Spleen (tissue), 11 donors: ENCODE measurements around the gene SORL1. TPM values are rescaled to one million over a fixed set of nuclear protein-coding genes. Genes with fewer than 3 reads are reported as not detected.

Experiments used
- DNase-seq: peaks from one replicate; pipeline ENCODE4 v3.0.0-alpha.2; 2020
- H3K27ac ChIP-seq, 8 donors: fragments of 200-600 bp; sonication (generic) in 7 of 8; 1 replicate in 4 of 8; 2 replicates in 4 of 8; pipeline versions ENCODE4 v1.5.0 to v1.8.0; 2016 to 2021; ENCODE audit warnings: inconsistent platforms in 4 of 8, mild to moderate bottlenecking in 4 of 8, moderate library complexity in 1 of 8
- H3K27me3 ChIP-seq, 7 donors: fragments of 200-600 bp; sonication (generic) in 6 of 7; replicated peaks in 1 of 7; 1 replicate in 4 of 7; 2 replicates in 3 of 7; pipeline versions ENCODE4 v1.5.0 to v1.8.0; 2016 to 2021; ENCODE audit warnings: inconsistent platforms in 3 of 7, mild to moderate bottlenecking in 1 of 7
- H3K36me3 ChIP-seq, 6 donors: fragments of 200-600 bp; sonication (generic) in 5 of 6; 1 replicate in 4 of 6; 2 replicates in 2 of 6; pipeline versions ENCODE4 v1.5.0 to v1.8.0; 2016 to 2021; ENCODE audit warnings: inconsistent platforms in 2 of 6
- H3K4me1 ChIP-seq, 6 donors: fragments of 200-600 bp; sonication (generic) in 5 of 6; 1 replicate in 3 of 6; 2 replicates in 3 of 6; pipeline versions ENCODE4 v1.5.0 to v1.8.0; 2016 to 2021; ENCODE audit warnings: inconsistent platforms in 3 of 6
- H3K4me3 ChIP-seq, 8 donors: fragments of 200-600 bp; sonication (generic) in 7 of 8; 1 replicate in 4 of 8; 2 replicates in 4 of 8; pipeline versions ENCODE4 v1.5.0 to v1.8.0; 2016 to 2021; ENCODE audit warnings: inconsistent platforms in 4 of 8, mild to moderate bottlenecking in 4 of 8, moderate library complexity in 2 of 8
- H3K9me3 ChIP-seq, 8 donors: fragments of 200-600 bp; sonication (generic) in 7 of 8; 1 replicate in 4 of 8; 2 replicates in 4 of 8; pipeline versions ENCODE4 v1.5.0 to v1.8.0; 2016 to 2021; ENCODE audit warnings: inconsistent platforms in 4 of 8
- POLR2A ChIP-seq, 3 donors: fragments of 450-650 bp; IDR thresholded peaks; one replicate each; pipeline ENCODE4 v1.5.1; 2017; ENCODE audit warnings: antibody characterized with exemption in 3 of 3, mild to moderate bottlenecking in 1 of 3
- POLR2AphosphoS5 ChIP-seq, 3 donors: sonication (generic); formaldehyde crosslinking; IDR thresholded peaks; one replicate each; pipeline ENCODE4 v1.5.1; 2017; ENCODE audit warnings: antibody characterized with exemption in 3 of 3
- WGBS, 5 donors: extraction: QIAGEN DNeasy Blood & Tissue Kit in 3 of 5; methylation state at CpG; one replicate each; pipeline versions ENCODE4 v1.1.5 to v1.1.7; 2013 to 2018; 5-methylcytosine and 5-hydroxymethylcytosine counted together
- intact Hi-C: fragments of 100-400 bp; cut with DNase I; formaldehyde crosslinking; loops from one replicate; pipeline ENCODE4 v1.15.0; 2023; ENCODE audit warnings: low total_unique reads
- polyA plus RNA-seq, 3 donors: library from polyadenylated mRNA; stranded (reverse); fragments of 200-250 nt; gene quantifications; one replicate each; pipeline ENCODE4 v1.2.1, GENCODE V29; 2013
- total RNA-seq, 7 donors: library from RNA; depleted of rRNA in 3 of 7; stranded (reverse); fragments of >200 nt in 3 of 7; fragmentation: NEBNext Ultra II Directional in 4 of 7; extraction: Animal tissue kit (Norgen Biotek cat#: 25700) in 4 of 7; gene quantifications; one replicate each; pipeline versions ENCODE4 v1.1.0 to v1.2.1, GENCODE V29; 2016 to 2021
- TF ChIP-seq, protein P1 (sequence below), 11 experiments: fragments of 200-600 bp in 7 of 11; fragments of 450-650 bp in 4 of 11; sonication (generic) in 4 of 11; IDR thresholded peaks in 8 of 11; conservative IDR thresholded peaks in 3 of 11; 1 replicate in 7 of 11; 2 replicates in 4 of 11; pipeline versions ENCODE4 v1.4.0 to v1.8.0; 2016 to 2021; ENCODE audit warnings: antibody characterized with exemption in 11 of 11, inconsistent platforms in 4 of 11, mild to moderate bottlenecking in 1 of 11
- donor health status: healthy with polysubstance abuse.
- donor health status: DM: no; HTN: no; CAD: no; lungs with moderate emphysema.
- donor health status: DM: no; HTN: no; CAD: no.
- donor health status: Bipolar disorder and iron deficiency.
- donor health status: healthy.
- donor health status: DM: no; HTN: no; CAD: no.
- donor health status: DM: yes; HTN: yes; CAD: no.

Gene SORL1
- total and polyA plus RNA-seq, 10 donors = 3.8 to 328 (median 148) TPM

DNA sequence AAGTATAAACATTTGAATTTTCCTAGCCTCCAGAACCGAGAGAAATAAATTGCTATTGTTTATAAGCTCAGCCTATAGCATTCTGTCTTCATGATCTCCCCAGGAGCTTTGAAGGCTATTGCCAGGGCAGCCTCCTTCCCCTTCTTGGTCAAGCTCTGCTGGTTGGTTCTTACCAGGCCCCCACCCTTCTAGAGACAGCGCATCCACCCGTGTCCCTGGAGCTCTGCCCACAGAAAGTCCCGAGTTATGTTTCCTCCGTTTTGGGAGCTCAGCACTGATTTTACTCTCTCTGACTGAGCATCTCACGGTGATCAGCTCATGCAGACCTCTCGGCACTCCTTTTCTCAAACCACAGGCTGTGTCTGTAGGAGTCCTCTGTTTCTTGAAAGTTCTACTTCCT, 124.4 kb downstream of the SORL1 start:
- Histone ChIP-seq H3K27ac (no peak overlapping the region), H3K4me3 (no peak overlapping the region), H3K9me3 (peaks cover 0 to 11% (median 2%) of the 10 kb centered on the region in 8 donors), H3K27me3 (peaks cover 0 to 17% (median 5%) of the 10 kb centered on the region in 7 donors), H3K36me3 (peaks cover 0 to 100% (median 27%) of the 10 kb centered on the region in 6 donors), H3K4me1 (peaks cover 0 to 74% (median 33%) of the 10 kb centered on the region in 6 donors)
- WGBS, 5 donors = 69 to 79% (median 74%) methylated on average over 7 of the region's 7 CpGs
- no peak for DNase-seq
- intact Hi-C loops = no loop called here
- no peak for TF ChIP-seq POLR2AphosphoS5 (IDR thresholded peaks at IDR 0.05)
- TF ChIP-seq, protein P1, sequence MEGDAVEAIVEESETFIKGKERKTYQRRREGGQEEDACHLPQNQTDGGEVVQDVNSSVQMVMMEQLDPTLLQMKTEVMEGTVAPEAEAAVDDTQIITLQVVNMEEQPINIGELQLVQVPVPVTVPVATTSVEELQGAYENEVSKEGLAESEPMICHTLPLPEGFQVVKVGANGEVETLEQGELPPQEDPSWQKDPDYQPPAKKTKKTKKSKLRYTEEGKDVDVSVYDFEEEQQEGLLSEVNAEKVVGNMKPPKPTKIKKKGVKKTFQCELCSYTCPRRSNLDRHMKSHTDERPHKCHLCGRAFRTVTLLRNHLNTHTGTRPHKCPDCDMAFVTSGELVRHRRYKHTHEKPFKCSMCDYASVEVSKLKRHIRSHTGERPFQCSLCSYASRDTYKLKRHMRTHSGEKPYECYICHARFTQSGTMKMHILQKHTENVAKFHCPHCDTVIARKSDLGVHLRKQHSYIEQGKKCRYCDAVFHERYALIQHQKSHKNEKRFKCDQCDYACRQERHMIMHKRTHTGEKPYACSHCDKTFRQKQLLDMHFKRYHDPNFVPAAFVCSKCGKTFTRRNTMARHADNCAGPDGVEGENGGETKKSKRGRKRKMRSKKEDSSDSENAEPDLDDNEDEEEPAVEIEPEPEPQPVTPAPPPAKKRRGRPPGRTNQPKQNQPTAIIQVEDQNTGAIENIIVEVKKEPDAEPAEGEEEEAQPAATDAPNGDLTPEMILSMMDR (IDR thresholded peaks at IDR 0.05 in 8 of 11, conservative IDR thresholded peaks at IDR 0.05 in 3 of 11) = no peak
- no peak for TF ChIP-seq POLR2A (IDR thresholded peaks at IDR 0.05)

DNA sequence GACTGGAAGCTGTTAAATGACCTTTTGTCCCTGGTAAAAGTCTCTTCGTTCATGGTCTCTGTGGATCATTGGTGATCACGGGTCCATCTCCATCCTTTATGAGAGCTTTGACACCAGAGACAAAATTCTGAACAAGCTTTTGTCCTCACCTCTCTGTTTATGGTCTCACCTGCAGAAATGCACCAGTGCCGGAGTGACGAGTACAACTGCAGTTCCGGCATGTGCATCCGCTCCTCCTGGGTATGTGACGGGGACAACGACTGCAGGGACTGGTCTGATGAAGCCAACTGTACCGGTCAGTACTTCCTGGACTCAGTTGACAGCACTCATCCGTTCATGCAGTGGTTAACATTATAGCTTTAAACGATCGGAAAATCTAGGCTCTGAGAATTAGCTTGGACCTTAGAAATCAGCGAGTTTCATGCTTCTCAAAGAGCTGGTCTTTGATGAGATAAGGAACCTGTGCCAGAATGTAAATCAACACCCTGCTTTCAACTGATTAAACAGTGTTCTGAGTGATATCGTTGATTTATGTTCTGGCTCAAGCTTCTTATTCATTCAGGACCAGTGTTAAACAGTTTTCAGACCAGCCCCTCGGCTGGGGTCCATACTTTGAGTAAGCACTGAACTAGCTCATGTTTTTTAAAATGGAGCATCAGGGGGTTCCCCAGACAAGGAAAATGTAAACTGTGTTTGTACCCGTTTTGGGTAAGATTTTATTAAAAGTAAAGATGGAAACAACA, 125.2 kb downstream of the SORL1 start:
- DNase-seq = no peak
- Histone ChIP-seq H3K27ac (no peak overlapping the region), H3K27me3 (peaks cover 0 to 16% (median 4%) of the 10 kb centered on the region in 7 donors), H3K9me3 (peaks cover 0 to 11% (median 2%) of the 10 kb centered on the region in 8 donors), H3K4me3 (no peak overlapping the region), H3K4me1 (peaks cover 0 to 79% (median 31%) of the 10 kb centered on the region in 6 donors), H3K36me3 (peaks cover 0 to 100% (median 27%) of the 10 kb centered on the region in 6 donors)
- WGBS, 5 donors = 73 to 85% (median 79%) methylated on average over 16 of the region's 16 CpGs
- no peak for TF ChIP-seq POLR2AphosphoS5 (IDR thresholded peaks at IDR 0.05)
- TF ChIP-seq, protein P1 (IDR thresholded peaks at IDR 0.05 in 8 of 11, conservative IDR thresholded peaks at IDR 0.05 in 3 of 11) = no peak
- no peak for TF ChIP-seq POLR2A (IDR thresholded peaks at IDR 0.05)
- intact Hi-C loops = no loop called here

DNA sequence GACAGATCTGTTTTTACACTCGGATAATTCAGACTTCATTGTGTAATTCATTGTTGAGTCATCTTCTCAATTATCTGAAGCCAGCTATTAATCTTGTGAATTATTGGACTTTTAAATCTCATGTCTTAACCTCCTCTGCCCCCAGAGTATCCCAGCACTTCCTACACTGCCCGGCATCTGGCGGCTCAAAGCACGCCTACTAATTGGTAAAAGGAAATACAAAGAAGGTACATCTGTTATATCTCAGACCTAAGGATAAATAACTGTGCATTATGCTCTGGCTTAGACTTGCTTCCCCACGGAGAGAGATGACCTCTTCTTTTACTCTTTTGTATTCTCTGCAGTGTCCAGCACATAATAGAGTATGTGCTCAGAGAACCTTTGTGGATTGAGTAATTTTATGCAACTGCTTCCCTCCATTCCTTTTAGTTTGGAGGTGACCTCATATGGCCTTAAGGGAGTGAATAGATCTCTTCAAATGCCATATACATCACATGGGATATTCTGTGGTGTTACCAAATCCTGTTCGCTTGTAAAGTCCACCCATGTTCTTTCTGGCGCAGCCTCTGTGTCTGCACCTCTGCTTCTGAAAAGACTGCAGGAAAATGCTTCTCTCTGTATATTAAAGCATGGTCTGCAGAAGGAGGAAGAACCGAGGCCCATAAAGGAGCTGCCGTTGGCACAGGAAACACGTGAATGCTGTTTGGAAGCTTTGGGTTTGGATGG, 126.3 kb downstream of the SORL1 start:
- H3K4me1 ChIP-seq = peaks cover 0 to 75% (median 26%) of the 10 kb centered on the region in 6 donors
- peaks cover 0 to 100% (median 33%) of the 10 kb centered on the region in 6 donors for H3K36me3 ChIP-seq
- intact Hi-C loops = no loop called here
- no peak for DNase-seq
- peak overlapping the region in 2 of 8 donors; percentile 8 to 25 for H3K27ac ChIP-seq
- H3K9me3 ChIP-seq = peaks cover 0 to 11% (median 2%) of the 10 kb centered on the region in 8 donors
- WGBS, 5 donors = 30 to 42% (median 33%) methylated on average over 10 of the region's 10 CpGs
- TF ChIP-seq POLR2A (IDR thresholded peaks at IDR 0.05) = no peak
- TF ChIP-seq, protein P1 (IDR thresholded peaks at IDR 0.05 in 8 of 11, conservative IDR thresholded peaks at IDR 0.05 in 3 of 11) = no peak
- no peak for TF ChIP-seq POLR2AphosphoS5 (IDR thresholded peaks at IDR 0.05)
- H3K4me3 ChIP-seq = no peak overlapping the region
- peaks cover 0 to 9% (median 0%) of the 10 kb centered on the region in 7 donors for H3K27me3 ChIP-seq

DNA sequence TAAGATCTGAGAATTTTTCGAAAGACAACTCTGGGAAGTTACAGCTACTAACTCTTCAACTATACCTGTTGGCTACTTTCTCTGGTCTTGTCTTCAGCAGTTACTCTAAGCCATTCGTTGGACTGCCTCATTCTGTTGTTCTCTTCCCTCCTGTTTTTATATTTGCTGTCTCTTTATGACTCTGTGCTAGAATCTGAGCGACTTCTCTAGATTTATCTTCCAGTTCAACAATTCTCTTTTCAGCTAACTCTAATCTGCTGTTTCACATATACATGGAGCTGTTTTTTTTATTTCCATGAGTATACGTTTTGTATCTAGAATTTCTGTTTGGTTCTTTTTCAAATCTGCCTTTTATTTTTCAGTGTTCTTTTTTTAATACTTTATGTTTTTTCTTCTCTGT, 128.0 kb downstream of the SORL1 start:
- Histone ChIP-seq H3K36me3 (peaks cover 0 to 100% (median 32%) of the 10 kb centered on the region in 6 donors), H3K27ac (no peak overlapping the region), H3K27me3 (peaks cover 0 to 5% (median 0%) of the 10 kb centered on the region in 7 donors), H3K4me1 (peaks cover 0 to 58% (median 17%) of the 10 kb centered on the region in 6 donors), H3K9me3 (peaks cover 0 to 11% (median 2%) of the 10 kb centered on the region in 8 donors), H3K4me3 (no peak overlapping the region)
- DNase-seq = no peak
- intact Hi-C loops = no loop called here
- WGBS, 5 donors = 92 to 96% (median 94%) methylated on average over 4 of the region's 4 CpGs
- TF ChIP-seq, protein P1 (IDR thresholded peaks at IDR 0.05 in 8 of 11, conservative IDR thresholded peaks at IDR 0.05 in 3 of 11) = no peak
- TF ChIP-seq POLR2AphosphoS5 (IDR thresholded peaks at IDR 0.05) = no peak
- no peak for TF ChIP-seq POLR2A (IDR thresholded peaks at IDR 0.05)
